Measurements from ENCODE around the gene PMEL. TPM values are rescaled to one million over a fixed set of nuclear protein-coding genes. Genes with fewer than 3 reads are reported as not detected.

PMEL gene
- total and polyA plus RNA-seq, 9 of the 15 experiments (the other 6 are each of a cell fraction or from before 2014, with no cell fraction given): 0.36 to 2.0 (median 0.98) TPM

GRCh38 chr12:55972911-55973598, 7.2 kb upstream of the PMEL start (continued):
- TF ChIP-seq, protein P1, sequence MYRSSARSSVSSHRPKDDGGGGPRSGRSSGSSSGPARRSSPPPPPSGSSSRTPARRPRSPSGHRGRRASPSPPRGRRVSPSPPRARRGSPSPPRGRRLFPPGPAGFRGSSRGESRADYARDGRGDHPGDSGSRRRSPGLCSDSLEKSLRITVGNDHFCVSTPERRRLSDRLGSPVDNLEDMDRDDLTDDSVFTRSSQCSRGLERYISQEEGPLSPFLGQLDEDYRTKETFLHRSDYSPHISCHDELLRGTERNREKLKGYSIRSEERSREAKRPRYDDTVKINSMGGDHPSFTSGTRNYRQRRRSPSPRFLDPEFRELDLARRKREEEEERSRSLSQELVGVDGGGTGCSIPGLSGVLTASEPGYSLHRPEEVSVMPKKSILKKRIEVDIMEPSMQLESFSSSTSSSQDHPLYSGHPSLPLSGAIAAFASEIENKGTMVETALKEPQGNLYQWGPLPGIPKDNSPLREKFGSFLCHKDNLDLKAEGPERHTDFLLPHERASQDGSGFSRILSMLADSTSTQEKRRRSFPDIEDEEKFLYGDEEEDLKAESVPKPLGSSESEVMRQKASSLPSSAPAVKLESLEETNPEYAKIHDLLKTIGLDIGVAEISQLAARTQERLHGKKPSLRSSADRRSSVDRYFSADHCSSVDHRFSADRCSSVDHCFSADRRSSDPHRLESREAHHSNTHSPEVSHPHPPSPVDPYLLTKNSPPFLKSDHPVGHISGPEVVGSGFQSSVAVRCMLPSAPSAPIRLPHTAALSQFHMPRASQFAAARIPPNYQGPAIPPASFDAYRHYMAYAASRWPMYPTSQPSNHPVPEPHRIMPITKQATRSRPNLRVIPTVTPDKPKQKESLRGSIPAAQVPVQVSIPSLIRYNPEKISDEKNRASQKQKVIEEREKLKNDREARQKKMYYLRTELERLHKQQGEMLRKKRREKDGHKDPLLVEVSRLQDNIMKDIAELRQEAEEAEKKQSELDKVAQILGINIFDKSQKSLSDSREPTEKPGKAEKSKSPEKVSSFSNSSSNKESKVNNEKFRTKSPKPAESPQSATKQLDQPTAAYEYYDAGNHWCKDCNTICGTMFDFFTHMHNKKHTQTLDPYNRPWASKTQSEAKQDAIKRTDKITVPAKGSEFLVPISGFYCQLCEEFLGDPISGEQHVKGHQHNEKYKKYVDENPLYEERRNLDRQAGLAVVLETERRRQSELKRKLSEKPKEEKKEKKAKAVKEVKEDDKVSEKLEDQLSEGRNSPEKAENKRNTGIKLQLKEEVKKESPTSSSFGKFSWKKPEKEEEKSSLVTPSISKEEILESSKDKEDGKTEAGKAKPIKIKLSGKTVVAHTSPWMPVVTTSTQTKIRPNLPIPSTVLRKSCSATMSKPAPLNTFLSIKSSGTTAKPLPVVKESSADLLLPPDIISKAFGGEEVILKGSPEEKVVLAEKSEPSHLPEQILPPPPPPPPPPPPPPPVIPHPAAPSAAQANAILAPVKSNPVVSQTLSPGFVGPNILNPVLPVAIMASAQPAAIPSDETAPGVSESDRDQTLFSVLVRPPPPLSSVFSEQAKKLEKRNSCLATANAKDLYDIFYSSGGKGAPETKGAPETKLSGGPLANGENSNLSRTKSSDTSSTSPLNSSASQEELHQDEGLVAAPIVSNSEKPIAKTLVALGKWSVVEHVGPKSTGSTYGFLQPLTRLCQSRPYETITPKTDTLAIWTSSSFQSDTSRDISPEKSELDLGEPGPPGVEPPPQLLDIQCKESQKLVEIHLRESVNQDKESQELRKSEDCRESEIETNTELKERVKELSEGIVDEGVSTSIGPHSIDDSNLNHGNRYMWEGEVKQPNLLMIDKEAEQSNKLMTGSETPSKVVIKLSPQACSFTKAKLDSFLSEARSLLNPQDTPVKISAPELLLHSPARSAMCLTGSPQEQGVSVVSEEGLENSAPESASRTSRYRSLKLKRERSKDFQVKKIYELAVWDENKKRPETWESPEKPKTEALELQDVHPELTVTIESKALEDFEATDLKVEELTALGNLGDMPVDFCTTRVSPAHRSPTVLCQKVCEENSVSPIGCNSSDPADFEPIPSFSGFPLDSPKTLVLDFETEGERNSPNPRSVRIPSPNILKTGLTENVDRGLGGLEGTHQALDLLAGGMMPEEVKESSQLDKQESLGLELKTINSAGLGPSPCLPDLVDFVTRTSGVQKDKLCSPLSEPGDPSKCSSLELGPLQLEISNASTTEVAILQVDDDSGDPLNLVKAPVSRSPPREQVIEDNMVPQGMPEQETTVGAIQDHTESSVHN (IDR thresholded peaks at IDR 0.05; ENCODE audit: borderline replicate concordance in 1 of 2, low read depth in 1 of 2): peak in 1 of 2 experiments; percentile 54; a peak in 1 of 4 replicates
- TF ChIP-seq, protein P2, sequence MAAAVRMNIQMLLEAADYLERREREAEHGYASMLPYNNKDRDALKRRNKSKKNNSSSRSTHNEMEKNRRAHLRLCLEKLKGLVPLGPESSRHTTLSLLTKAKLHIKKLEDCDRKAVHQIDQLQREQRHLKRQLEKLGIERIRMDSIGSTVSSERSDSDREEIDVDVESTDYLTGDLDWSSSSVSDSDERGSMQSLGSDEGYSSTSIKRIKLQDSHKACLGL (CRISPR knock-in tag; IDR thresholded peaks at IDR 0.05; ENCODE audit: borderline replicate concordance, poor library complexity, severe bottlenecking): no peak
- TF ChIP-seq, protein P3, sequence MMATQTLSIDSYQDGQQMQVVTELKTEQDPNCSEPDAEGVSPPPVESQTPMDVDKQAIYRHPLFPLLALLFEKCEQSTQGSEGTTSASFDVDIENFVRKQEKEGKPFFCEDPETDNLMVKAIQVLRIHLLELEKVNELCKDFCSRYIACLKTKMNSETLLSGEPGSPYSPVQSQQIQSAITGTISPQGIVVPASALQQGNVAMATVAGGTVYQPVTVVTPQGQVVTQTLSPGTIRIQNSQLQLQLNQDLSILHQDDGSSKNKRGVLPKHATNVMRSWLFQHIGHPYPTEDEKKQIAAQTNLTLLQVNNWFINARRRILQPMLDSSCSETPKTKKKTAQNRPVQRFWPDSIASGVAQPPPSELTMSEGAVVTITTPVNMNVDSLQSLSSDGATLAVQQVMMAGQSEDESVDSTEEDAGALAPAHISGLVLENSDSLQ (IDR thresholded peaks at IDR 0.05): no peak
- TF ChIP-seq, protein P4, sequence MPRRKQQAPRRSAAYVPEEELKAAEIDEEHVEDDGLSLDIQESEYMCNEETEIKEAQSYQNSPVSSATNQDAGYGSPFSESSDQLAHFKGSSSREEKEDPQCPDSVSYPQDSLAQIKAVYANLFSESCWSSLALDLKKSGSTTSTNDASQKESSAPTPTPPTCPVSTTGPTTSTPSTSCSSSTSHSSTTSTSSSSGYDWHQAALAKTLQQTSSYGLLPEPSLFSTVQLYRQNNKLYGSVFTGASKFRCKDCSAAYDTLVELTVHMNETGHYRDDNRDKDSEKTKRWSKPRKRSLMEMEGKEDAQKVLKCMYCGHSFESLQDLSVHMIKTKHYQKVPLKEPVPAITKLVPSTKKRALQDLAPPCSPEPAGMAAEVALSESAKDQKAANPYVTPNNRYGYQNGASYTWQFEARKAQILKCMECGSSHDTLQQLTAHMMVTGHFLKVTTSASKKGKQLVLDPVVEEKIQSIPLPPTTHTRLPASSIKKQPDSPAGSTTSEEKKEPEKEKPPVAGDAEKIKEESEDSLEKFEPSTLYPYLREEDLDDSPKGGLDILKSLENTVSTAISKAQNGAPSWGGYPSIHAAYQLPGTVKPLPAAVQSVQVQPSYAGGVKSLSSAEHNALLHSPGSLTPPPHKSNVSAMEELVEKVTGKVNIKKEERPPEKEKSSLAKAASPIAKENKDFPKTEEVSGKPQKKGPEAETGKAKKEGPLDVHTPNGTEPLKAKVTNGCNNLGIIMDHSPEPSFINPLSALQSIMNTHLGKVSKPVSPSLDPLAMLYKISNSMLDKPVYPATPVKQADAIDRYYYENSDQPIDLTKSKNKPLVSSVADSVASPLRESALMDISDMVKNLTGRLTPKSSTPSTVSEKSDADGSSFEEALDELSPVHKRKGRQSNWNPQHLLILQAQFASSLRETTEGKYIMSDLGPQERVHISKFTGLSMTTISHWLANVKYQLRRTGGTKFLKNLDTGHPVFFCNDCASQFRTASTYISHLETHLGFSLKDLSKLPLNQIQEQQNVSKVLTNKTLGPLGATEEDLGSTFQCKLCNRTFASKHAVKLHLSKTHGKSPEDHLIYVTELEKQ (CRISPR knock-in tag; IDR thresholded peaks at IDR 0.05): no peak
- TF ChIP-seq NFRKB (IDR thresholded peaks at IDR 0.05; ENCODE audit: low read depth) (peak; percentile 82; the same call in 1 of the 2 replicates), ELF4 (CRISPR knock-in tag; IDR thresholded peaks at IDR 0.05) (peak; percentile 97), ZBTB8A (IDR thresholded peaks at IDR 0.05; ENCODE audit: partially characterized antibody) (no peak), ZNF146 (CRISPR knock-in tag; IDR thresholded peaks at IDR 0.05; ENCODE audit: unreplicated experiment) (no peak), CHD2 (IDR thresholded peaks at IDR 0.05; ENCODE audit: low read depth, low read length) (no peak), ZBTB2 (IDR thresholded peaks at IDR 0.05) (peak; percentile 78; the same call in 1 of the 2 replicates), TFAM (CRISPR knock-in tag; conservative IDR thresholded peaks at IDR 0.05) (no peak)
